GM10847 (cell line): ENCODE measurements around the gene PCDHGB4.
"Not testable (repeated sequence)": the region's sequence is repeated elsewhere in the genome, so short reads cannot be mapped to it uniquely, and the experiment has no call there.

Source experiments
- POLR2A ChIP-seq: IDR thresholded peaks from 2 replicates; pipeline ENCODE4 v1.6.1; 2011; ENCODE audit not compliant: insufficient read length; ENCODE audit errors: extremely low read depth

PCDHGB4 gene

DNA sequence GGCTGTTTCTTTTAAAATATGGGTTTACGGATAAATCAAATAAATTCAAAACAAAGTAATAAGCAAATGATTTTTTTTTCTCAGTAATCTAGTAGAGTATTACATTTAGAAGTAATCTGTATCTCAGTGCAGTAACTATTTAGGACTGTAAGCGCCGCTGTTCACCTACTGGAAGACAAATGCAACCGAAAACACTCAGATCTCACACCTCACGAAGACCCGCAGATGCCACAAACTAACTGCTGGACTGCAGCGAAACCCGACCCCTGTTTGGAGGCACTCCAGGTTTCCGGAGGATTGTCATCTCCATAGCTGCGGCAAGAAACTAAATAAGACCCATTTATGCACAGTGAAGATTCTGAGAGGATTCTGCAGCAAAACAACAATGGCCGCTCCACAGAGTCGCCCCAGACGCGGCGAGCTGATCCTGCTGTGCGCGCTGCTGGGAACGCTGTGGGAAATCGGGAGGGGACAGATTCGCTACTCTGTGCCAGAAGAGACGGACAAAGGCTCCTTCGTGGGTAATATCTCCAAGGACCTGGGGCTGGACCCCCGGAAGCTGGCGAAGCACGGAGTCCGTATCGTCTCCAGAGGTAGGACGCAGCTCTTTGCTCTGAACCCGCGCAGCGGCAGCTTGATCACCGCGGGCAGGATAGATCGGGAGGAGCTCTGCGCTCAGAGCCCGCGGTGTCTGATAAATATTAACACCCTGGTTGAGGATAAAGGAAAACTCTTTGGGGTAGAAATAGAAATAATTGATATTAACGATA, 5.1 kb downstream of the PCDHGB4 start, which contains the start of gene PCDHGA8:
PCDHGA8 (plus strand) TSS at position 205 of the 770 bp plus-strand sequence; CDS start at position 386, 181 bp downstream.
- no peak for TF ChIP-seq POLR2A

DNA sequence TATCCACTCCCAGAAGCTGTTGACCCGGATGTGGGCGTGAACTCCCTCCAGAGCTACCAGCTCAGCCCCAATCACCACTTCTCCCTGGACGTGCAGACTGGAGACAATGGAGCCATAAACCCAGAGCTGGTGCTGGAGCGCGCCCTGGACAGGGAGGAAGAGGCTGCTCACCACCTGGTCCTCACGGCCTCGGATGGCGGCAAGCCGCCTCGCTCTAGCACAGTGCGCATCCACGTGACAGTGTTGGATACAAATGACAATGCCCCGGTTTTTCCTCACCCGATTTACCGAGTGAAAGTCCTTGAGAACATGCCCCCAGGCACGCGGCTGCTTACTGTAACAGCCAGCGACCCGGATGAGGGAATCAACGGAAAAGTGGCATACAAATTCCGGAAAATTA, 5.8 kb downstream of the PCDHGB4 start:
- TF ChIP-seq POLR2A: no peak

DNA sequence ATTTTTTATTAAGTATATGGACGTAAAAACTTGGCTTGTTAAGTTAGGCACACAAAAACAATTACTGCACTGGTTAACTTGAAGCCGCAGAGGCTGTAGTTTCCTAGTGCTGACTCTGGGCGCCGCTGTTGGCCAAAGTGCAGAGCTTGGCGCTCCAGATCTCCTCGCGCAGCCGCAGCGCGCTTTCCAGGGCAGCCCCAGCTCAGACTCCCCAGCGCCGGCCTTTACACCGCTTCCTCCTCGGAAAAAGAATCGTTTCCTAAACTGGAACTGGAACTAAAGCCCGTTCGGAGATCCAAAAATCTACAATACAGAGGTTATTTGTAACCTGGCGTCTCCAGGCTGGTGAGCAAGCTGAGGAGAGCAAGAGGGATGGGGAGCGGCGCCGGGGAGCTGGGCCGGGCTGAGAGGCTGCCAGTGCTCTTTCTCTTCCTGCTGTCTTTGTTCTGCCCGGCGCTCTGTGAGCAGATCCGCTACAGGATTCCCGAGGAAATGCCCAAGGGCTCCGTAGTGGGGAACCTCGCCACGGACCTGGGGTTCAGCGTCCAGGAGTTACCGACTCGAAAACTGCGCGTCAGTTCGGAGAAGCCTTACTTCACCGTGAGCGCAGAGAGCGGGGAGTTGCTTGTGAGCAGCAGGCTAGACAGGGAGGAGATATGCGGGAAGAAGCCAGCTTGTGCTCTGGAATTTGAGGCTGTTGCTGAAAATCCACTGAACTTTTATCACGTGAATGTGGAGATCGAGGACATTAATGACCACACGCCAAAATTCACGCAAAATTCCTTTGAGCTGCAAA, 10.5 kb downstream of the PCDHGB4 start, which contains the start of gene PCDHGB5:
PCDHGB5 (plus strand) TSS at position 192 of the 796 bp plus-strand sequence; CDS start at position 373, 181 bp downstream.
- not testable (repeated sequence) for TF ChIP-seq POLR2A

DNA sequence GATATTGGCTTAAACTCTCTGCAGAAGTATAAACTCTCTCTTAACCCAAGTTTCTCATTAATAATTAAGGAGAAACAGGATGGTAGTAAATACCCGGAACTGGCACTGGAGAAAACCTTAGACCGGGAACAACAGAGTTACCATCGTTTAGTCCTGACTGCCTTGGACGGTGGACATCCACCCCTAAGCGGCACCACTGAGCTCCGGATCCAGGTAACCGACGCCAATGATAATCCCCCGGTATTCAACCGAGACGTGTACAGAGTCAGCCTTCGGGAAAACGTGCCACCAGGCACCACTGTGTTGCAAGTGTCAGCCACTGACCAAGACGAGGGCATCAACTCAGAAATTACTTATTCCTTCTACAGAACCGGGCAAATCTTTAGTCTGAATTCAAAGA, 11.1 kb downstream of the PCDHGB4 start:
- TF ChIP-seq POLR2A: no peak

DNA sequence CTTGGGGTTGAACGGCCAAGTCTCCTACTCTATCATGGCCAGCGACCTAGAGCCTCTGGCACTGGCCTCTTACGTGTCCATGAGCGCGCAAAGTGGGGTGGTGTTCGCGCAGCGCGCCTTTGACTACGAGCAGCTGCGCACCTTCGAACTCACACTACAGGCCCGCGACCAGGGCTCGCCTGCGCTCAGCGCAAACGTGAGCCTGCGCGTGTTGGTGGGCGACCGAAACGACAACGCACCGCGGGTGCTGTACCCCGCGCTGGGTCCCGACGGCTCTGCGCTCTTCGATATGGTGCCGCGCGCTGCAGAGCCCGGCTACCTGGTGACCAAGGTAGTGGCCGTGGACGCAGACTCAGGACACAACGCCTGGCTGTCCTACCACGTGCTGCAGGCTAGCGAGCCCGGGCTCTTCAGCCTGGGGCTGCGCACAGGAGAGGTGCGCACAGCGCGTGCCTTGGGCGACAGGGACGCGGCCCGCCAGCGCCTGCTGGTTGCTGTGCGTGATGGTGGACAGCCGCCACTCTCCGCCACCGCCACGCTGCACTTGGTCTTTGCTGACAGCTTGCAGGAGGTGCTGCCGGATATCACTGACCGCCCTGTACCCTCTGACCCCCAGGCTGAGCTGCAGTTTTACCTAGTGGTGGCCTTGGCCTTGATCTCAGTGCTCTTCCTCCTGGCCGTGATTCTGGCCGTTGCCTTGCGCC, 12.2 kb downstream of the PCDHGB4 start:
- no peak for TF ChIP-seq POLR2A

DNA sequence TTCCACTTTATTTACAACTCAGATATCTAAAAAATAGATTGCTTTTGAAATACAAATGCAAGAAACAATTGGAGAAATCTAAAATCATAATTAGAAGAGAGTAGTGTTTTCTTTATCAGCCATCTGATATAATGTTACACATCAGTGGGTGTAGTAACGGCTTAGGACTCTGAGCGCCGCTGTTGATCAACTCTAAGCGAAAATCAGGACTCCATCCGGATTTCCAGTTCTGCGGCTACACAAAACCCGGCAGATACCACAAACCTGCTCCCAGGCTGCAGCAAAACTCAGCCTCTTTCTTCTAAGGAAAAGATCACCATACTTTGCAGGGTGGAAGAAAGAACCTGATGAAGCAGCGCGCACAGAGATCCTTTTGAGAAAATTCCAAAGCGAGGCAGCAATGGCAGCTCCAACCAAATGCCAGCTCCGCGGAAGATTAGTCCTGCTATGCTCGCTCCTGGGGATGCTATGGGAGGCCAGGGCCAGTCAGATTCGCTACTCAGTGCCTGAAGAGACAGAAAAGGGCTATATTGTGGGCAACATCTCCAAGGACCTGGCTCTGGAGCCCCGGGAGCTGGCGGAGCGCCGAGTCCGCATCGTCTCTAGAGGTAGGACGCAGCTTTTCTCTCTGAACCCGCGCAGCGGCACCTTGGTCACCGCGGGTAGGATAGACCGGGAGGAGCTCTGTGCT, 15.2 kb downstream of the PCDHGB4 start, which contains the start of gene PCDHGA9:
PCDHGA9 (plus strand) TSS at position 226 of the 691 bp plus-strand sequence; CDS start at position 401, 175 bp downstream.
- no peak for TF ChIP-seq POLR2A

DNA sequence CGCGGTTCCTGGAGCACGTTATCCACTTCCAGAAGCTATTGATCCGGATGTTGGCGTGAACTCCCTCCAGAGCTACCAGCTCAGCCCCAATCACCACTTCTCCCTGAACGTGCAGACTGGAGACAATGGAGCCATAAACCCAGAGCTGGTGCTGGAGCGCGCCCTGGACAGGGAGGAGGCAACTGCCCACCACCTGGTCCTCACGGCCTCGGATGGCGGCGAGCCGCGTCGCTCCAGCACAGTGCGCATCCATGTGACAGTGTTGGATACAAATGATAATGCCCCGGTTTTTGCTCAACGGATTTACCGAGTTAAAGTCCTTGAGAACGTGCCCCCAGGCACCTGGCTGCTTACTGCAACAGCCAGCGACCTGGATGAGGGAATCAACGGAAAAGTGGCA, 15.9 kb downstream of the PCDHGB4 start:
- TF ChIP-seq POLR2A: no peak

DNA sequence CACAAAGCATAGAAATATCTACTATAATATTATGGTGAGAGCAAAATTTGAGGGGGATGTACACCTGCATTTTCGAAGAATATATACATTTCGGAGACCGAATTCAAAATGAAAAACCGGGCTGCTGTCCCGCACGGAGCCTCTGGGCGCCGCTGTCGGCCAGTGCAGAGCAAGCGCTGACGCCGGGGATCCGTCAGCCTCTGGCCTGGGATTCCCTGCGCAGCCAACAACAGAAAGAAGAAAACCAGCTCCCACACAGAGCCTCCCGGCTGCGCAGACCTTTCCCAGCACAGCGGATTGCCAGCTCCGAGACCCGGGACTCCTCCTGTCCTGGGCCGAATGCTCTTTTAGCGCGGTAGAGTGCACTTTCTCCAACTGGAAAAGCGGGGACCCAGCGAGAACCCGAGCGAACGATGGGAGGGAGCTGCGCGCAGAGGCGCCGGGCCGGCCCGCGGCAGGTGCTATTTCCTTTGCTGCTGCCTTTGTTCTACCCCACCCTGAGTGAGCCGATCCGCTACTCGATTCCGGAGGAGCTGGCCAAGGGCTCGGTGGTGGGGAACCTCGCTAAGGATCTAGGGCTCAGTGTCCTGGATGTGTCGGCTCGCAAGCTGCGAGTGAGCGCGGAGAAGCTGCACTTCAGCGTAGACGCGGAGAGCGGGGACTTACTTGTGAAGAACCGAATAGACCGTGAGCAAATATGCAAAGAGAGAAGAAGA, 20.4 kb downstream of the PCDHGB4 start, which contains the start of gene PCDHGB6:
PCDHGB6 (plus strand) TSS at position 232 of the 716 bp plus-strand sequence; CDS start at position 414, 182 bp downstream.
- not testable (repeated sequence) for TF ChIP-seq POLR2A

DNA sequence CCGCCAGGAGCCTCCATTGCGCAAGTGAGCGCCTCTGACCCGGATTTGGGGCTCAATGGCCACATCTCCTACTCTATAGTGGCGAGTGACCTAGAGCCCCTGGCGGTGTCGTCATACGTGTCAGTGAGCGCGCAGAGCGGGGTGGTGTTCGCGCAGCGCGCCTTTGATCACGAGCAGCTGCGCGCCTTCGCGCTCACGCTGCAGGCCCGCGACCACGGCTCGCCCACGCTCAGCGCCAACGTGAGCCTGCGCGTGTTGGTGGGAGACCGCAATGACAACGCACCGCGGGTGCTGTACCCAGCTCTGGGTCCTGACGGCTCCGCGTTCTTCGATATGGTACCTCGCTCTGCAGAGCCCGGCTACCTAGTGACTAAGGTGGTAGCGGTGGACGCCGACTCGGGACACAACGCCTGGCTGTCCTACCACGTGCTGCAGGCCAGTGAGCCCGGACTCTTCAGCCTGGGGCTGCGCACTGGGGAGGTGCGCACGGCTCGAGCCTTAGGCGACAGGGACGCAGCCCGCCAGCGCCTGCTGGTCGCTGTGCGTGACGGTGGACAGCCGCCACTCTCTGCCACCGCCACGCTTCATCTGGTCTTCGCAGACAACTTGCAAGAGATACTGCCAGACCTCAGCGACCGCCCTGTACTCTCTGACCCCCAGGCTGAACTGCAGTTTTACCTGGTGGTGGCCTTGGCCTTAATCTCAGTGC, 22.3 kb downstream of the PCDHGB4 start:
- TF ChIP-seq POLR2A: no peak

DNA sequence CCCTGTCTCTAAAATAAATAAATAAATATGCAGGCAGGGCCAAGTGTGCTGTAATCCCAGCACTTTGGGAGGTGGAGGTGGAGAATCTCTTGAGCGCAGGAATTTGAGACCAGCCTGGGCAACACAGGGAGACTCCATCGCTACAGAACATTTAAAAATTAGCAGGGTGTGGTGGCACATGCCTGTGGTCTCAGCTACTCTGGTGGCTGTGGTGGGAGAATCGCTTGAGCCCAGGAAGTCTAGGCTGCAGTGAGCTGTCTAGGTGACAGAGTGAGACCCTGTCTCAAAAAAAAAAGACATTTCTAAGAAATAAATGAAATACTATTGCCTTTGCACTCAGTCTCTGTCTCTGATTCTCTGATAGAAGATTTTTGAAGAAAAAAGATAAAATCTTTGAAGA, 24.1 kb downstream of the PCDHGB4 start:
- TF ChIP-seq POLR2A: no peak

DNA sequence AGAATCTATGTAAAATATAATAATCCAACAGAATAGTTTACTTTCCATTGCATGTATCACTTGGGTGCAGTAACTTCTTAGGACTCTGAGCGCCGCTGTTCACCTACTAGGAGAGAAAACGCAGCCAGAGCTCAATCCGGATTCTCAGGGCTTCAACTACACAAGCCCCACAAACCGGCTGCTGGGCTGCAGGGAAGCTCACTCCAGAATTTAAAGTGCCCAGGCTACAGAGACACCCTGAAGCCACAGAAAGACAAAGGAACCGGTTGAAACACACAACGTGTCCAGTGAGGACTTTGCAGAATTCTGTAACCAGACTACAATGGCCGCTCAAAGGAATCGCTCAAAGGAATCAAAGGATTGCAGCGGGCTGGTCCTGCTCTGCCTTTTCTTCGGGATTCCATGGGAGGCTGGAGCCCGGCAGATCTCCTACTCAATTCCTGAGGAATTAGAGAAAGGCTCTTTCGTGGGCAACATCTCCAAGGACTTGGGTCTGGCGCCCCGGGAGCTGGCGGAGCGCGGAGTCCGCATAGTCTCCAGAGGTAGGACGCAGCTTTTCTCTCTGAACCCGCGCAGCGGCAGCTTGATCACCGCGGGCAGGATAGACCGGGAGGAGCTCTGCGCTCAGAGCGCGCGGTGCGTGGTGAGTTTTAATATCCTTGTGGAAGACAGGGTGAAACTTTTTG, 25.5 kb downstream of the PCDHGB4 start, which contains the start of gene PCDHGA10:
PCDHGA10 (plus strand) TSS at position 134 of the 686 bp plus-strand sequence; CDS start at position 323, 189 bp downstream.
- no peak for TF ChIP-seq POLR2A

DNA sequence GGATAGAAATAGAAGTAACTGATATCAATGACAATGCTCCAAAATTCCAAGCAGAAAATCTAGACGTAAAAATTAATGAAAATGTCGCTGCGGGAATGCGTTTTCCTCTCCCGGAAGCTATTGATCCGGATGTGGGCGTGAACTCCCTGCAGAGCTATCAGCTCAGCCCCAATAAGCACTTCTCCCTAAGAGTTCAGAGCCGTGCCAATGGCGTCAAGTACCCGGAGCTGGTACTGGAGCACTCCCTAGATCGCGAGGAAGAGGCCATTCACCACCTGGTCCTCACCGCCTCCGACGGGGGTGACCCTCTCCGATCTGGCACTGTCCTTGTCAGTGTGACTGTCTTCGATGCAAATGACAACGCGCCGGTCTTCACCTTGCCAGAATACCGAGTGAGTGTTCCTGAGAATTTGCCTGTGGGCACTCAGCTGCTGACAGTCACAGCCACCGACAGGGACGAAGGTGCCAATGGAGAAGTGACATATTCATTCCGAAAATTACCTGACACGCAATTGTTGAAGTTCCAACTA, 26.1 kb downstream of the PCDHGB4 start:
- TF ChIP-seq POLR2A: no peak
